ENCODE data around the gene UBE2N. TPM values are rescaled to one million over a fixed set of nuclear protein-coding genes. Genes with fewer than 3 reads are reported as not detected.

UBE2N gene
- total RNA-seq, 4 donors from 2014 or later, result 26.5 to 46.8 (median 30.5) TPM

GRCh38 chr12:93466625-93467350 lies 25.0 kb upstream of the UBE2N start:
- Histone ChIP-seq H3K4me1 (peaks cover 13 to 14% of the 10 kb centered on the region in 2 donors), H3K27ac (peak overlapping the region; percentile 89 to 95 (median 95)), H3K27me3 (no peaks in the 10 kb centered on the region), H3K9me3 (no peaks in the 10 kb centered on the region), H3K36me3 (peaks cover 0 to 8% of the 10 kb centered on the region in 2 donors), H3K4me3 (peak overlapping the region; percentile 72 to 93 (median 88))
- in situ Hi-C loops (cut with MboI; ENCODE audit: low sequenced_read_pairs in 4 of 4), result no loop called here
- ATAC-seq (peak; percentile 10 to 19), DNase-seq (peak in 1 of 2 donors; percentile 16)
- TF ChIP-seq POLR2A (IDR thresholded peaks at IDR 0.05) (no peak), CTCF (IDR thresholded peaks at IDR 0.05 in 4 of 5, conservative IDR thresholded peaks at IDR 0.05 in 1 of 5) (no peak)
- intact Hi-C loops (cut with DNase I; ENCODE audit: low total_unique reads), result loop anchor here (1.0 to 5.0 kb wide), 2 partner anchors 24 to 479 kb away; no protein-coding TSS in a partner anchor

GRCh38 chr12:93465841-93466240 lies 24.1 kb upstream of the UBE2N start:
- Histone ChIP-seq H3K27ac (no peak overlapping the region), H3K9me3 (no peaks in the 10 kb centered on the region), H3K4me3 (no peak overlapping the region), H3K27me3 (no peaks in the 10 kb centered on the region), H3K4me1 (peaks cover 13 to 14% of the 10 kb centered on the region in 2 donors), H3K36me3 (peaks cover 0 to 5% of the 10 kb centered on the region in 2 donors)
- TF ChIP-seq POLR2A (IDR thresholded peaks at IDR 0.05), result no peak
- no peak for TF ChIP-seq CTCF (IDR thresholded peaks at IDR 0.05 in 4 of 5, conservative IDR thresholded peaks at IDR 0.05 in 1 of 5)
- DNase-seq (no peak), ATAC-seq (no peak)
- intact Hi-C loops (cut with DNase I; ENCODE audit: low total_unique reads), result loop anchor here (5.0 kb wide), 1 partner anchor 479 kb away; no protein-coding TSS in a partner anchor
- in situ Hi-C loops (cut with MboI; ENCODE audit: low sequenced_read_pairs in 4 of 4), result no loop called here

- DNase-seq (no peak), ATAC-seq (no peak)
- in situ Hi-C loops (cut with MboI; ENCODE audit: low sequenced_read_pairs in 4 of 4), result no loop called here
These were observed 19.8 kb upstream of the UBE2N start for GRCh38 chr12:93461503-93461902.

GRCh38 chr12:93460902-93461301 lies 19.2 kb upstream of the UBE2N start:
- H3K36me3 ChIP-seq, result no peaks in the 10 kb centered on the region
- H3K4me1 ChIP-seq, result no peaks in the 10 kb centered on the region
- no peak for TF ChIP-seq CTCF (IDR thresholded peaks at IDR 0.05 in 4 of 5, conservative IDR thresholded peaks at IDR 0.05 in 1 of 5)
- no peak for TF ChIP-seq POLR2A (IDR thresholded peaks at IDR 0.05)
- H3K4me3 ChIP-seq, result no peak overlapping the region
- no peaks in the 10 kb centered on the region for H3K27me3 ChIP-seq
- DNase-seq (no peak), ATAC-seq (no peak)
- no peaks in the 10 kb centered on the region for H3K9me3 ChIP-seq
- intact Hi-C loops (cut with DNase I; ENCODE audit: low total_unique reads) (no loop called here), in situ Hi-C loops (cut with MboI; ENCODE audit: low sequenced_read_pairs in 4 of 4) (no loop called here)
- H3K27ac ChIP-seq, result no peak overlapping the region

More at GRCh38 chr12:93461503-93461902, 19.8 kb upstream of the UBE2N start:
- no peaks in the 10 kb centered on the region for H3K27me3 ChIP-seq
- no peak overlapping the region for H3K27ac ChIP-seq
- intact Hi-C loops (cut with DNase I; ENCODE audit: low total_unique reads), result no loop called here
- no peaks in the 10 kb centered on the region for H3K4me1 ChIP-seq
- no peak overlapping the region for H3K4me3 ChIP-seq
- H3K36me3 ChIP-seq, result no peaks in the 10 kb centered on the region
- no peaks in the 10 kb centered on the region for H3K9me3 ChIP-seq
- TF ChIP-seq POLR2A (IDR thresholded peaks at IDR 0.05) (no peak), CTCF (IDR thresholded peaks at IDR 0.05 in 4 of 5, conservative IDR thresholded peaks at IDR 0.05 in 1 of 5) (no peak)

Measured in gastrocnemius medialis (tissue), 4 donors.